Measurements from ENCODE around the gene MYNN.

The MYNN gene

DNA sequence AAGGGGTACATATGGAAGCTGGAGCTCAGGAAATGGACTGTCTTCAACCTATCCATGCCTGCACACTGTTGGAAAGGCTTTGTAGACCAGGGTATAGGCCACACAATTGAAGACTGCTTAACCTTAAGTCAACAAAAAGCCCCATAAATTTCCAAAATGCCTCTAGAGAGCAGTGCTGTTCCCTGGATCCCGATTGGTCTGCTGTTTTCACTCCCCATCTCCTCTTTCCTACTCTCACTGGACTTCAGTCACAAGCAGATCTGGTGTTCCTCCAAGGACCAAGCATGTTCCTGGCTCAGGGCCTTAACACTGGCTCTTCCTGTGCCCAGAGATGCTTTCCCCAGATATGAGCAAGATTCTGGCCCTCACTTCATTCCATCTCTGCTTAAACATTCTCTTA lies 62.3 kb downstream of the MYNN start (continued):
- TF ChIP-seq ZNF23 (tag by site-specific recombination; IDR thresholded peaks at IDR 0.05; ENCODE audit: borderline replicate concordance) = no peak
- no peak for TF ChIP-seq ZNF514 (tag by site-specific recombination; IDR thresholded peaks at IDR 0.05)
- TF ChIP-seq SCRT1 (tag by site-specific recombination; IDR thresholded peaks at IDR 0.05; ENCODE audit: borderline replicate concordance) = no peak
- no peak for TF ChIP-seq OVOL3 (tag by site-specific recombination; IDR thresholded peaks at IDR 0.05)
- TF ChIP-seq FEZF1 (tag by site-specific recombination; IDR thresholded peaks at IDR 0.05) = no peak

DNA sequence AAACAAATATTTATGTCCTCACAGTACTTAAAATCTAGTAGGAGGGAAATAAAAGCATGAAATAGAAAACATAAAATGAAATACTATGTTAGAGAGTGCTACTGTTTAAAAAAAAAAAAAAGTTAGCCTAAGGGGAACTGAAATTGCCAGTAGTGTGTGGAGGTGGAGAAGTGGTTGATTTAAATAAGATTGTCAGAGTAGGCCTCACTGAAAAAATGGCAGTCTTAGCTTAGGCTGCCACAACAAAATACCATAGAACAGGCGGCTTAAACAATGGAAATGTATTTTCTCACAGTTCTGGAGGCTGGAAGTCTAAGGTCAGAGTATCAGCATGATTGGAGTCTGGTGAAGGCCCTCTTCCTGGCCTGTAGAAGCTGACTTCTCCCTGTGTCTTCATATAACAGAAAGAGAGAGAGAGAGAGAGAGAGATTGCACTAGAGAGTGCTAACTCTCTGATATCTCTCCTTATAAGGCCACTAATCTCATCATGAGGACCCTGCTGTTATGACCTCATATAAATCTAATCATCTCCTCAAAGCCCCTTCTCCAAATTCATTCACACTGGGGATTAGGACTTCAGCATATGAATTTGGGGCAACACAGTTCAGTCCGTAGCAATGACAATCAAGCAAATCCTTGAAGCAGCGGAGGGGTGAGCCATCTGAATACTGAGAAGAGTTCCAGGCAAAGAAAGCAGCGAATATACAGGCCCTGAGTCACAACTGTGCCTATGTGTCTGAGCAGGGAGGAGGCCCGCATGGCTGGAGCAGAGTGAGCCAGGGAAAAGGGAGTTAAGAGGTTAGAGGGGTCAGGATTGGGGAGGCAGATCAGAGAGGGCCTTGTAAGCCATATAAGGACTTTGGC lies 63.1 kb downstream of the MYNN start:
- ChIA-PET POLR2A (no interaction called here), CTCF (interaction anchor here (0.6 kb wide), 1 partner anchor 8 kb away, joined by 7 read pairs; no protein-coding TSS in a partner anchor)
- TF ChIP-seq, protein P1, sequence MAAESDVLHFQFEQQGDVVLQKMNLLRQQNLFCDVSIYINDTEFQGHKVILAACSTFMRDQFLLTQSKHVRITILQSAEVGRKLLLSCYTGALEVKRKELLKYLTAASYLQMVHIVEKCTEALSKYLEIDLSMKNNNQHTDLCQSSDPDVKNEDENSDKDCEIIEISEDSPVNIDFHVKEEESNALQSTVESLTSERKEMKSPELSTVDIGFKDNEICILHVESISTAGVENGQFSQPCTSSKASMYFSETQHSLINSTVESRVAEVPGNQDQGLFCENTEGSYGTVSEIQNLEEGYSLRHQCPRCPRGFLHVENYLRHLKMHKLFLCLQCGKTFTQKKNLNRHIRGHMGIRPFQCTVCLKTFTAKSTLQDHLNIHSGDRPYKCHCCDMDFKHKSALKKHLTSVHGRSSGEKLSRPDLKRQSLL (tag by site-specific recombination; IDR thresholded peaks at IDR 0.05) = no peak
- TF ChIP-seq ZNF350 (tag by site-specific recombination; IDR thresholded peaks at IDR 0.05) (no peak), KLF17 (tag by site-specific recombination; IDR thresholded peaks at IDR 0.05) (no peak), ZNF449 (tag by site-specific recombination; IDR thresholded peaks at IDR 0.05) (no peak), ZNF423 (tag by site-specific recombination; IDR thresholded peaks at IDR 0.05) (no peak), ZNF239 (tag by site-specific recombination; IDR thresholded peaks at IDR 0.05) (no peak), KLF10 (tag by site-specific recombination; IDR thresholded peaks at IDR 0.05) (no peak), ZNF791 (tag by site-specific recombination; IDR thresholded peaks at IDR 0.05) (no peak), ZBTB8A (tag by site-specific recombination; IDR thresholded peaks at IDR 0.05) (no peak), ZNF830 (tag by site-specific recombination; IDR thresholded peaks at IDR 0.05; ENCODE audit: low read depth) (no peak), ZNF248 (tag by site-specific recombination; IDR thresholded peaks at IDR 0.05) (no peak), ZNF37A (tag by site-specific recombination; IDR thresholded peaks at IDR 0.05) (no peak), ZNF391 (tag by site-specific recombination; IDR thresholded peaks at IDR 0.05; ENCODE audit: borderline replicate concordance, low read depth) (no peak), ZNF768 (tag by site-specific recombination; IDR thresholded peaks at IDR 0.05) (no peak), ZNF138 (tag by site-specific recombination; IDR thresholded peaks at IDR 0.05; ENCODE audit: borderline replicate concordance) (no peak), ZNF560 (tag by site-specific recombination; IDR thresholded peaks at IDR 0.05; ENCODE audit: borderline replicate concordance) (no peak), ZNF521 (tag by site-specific recombination; IDR thresholded peaks at IDR 0.05) (no peak), ZNF600 (tag by site-specific recombination; IDR thresholded peaks at IDR 0.05) (no peak), ZNF19 (tag by site-specific recombination; IDR thresholded peaks at IDR 0.05; ENCODE audit: low read depth) (no peak)
- no peak overlapping the region for H3K27ac ChIP-seq (ENCODE audit: extremely low read depth, low read depth, low read length)
- H3K4me1 ChIP-seq (ENCODE audit: control insufficient read depth, insufficient read depth, low read length) = no peaks in the 10 kb centered on the region
- H3K4me3 ChIP-seq (ENCODE audit: low read depth, low read length) = no peak overlapping the region
- H3K9me3 ChIP-seq (ENCODE audit: control insufficient read depth, insufficient read depth, low read depth, low read length) = no peaks in the 10 kb centered on the region
- no peaks in the 10 kb centered on the region for H3K36me3 ChIP-seq (ENCODE audit: control insufficient read depth in 2 of 2, insufficient read depth in 1 of 2, low read length in 2 of 2)
